ENCODE data around the gene CLCA4. TPM values are rescaled to one million over a fixed set of nuclear protein-coding genes. Genes with fewer than 3 reads are reported as not detected.

The CLCA4 gene
- total and polyA plus RNA-seq, 9 donors = 0.12 to 0.23 (median 0.22) TPM; not detected in 6

DNA sequence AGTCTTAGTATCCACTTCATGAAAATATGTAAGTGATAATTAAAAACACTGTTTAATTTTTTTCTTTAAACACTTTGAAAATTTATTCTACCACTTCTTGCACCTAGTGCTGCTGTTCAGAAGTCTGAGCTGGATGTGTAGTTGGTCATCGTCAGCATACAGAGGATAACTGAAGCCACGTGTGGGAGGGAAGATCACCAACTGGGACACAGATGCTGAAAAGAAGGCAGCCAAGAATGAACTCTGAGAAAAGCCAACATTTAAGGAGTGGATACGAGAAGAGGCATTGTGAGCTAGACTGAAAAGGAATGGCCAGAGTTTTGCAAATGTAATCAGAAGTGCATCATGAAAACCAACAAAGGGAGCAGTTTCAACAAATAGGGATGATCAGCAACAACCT, 24.6 kb upstream of the CLCA4 start:
- no peak overlapping the region for H3K4me3 ChIP-seq
- no peak overlapping the region for H3K27ac ChIP-seq
- WGBS, 3 donors = 7 to 19% (median 7%) methylated on average over 3 of the region's 3 CpGs
- H3K4me1 ChIP-seq (ENCODE audit: insufficient read depth) = no peaks in the 10 kb centered on the region
- no peak for TF ChIP-seq POLR2A (IDR thresholded peaks at IDR 0.05)
- TF ChIP-seq EP300 (IDR thresholded peaks at IDR 0.05) = no peak
- TF ChIP-seq, protein P1, sequence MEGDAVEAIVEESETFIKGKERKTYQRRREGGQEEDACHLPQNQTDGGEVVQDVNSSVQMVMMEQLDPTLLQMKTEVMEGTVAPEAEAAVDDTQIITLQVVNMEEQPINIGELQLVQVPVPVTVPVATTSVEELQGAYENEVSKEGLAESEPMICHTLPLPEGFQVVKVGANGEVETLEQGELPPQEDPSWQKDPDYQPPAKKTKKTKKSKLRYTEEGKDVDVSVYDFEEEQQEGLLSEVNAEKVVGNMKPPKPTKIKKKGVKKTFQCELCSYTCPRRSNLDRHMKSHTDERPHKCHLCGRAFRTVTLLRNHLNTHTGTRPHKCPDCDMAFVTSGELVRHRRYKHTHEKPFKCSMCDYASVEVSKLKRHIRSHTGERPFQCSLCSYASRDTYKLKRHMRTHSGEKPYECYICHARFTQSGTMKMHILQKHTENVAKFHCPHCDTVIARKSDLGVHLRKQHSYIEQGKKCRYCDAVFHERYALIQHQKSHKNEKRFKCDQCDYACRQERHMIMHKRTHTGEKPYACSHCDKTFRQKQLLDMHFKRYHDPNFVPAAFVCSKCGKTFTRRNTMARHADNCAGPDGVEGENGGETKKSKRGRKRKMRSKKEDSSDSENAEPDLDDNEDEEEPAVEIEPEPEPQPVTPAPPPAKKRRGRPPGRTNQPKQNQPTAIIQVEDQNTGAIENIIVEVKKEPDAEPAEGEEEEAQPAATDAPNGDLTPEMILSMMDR (IDR thresholded peaks at IDR 0.05) = no peak
- no peaks in the 10 kb centered on the region for H3K27me3 ChIP-seq
- no peaks in the 10 kb centered on the region for H3K9me3 ChIP-seq
- no peak for DNase-seq
- intact Hi-C loops (cut with DNase I) = no loop called here
- no peaks in the 10 kb centered on the region for H3K36me3 ChIP-seq

DNA sequence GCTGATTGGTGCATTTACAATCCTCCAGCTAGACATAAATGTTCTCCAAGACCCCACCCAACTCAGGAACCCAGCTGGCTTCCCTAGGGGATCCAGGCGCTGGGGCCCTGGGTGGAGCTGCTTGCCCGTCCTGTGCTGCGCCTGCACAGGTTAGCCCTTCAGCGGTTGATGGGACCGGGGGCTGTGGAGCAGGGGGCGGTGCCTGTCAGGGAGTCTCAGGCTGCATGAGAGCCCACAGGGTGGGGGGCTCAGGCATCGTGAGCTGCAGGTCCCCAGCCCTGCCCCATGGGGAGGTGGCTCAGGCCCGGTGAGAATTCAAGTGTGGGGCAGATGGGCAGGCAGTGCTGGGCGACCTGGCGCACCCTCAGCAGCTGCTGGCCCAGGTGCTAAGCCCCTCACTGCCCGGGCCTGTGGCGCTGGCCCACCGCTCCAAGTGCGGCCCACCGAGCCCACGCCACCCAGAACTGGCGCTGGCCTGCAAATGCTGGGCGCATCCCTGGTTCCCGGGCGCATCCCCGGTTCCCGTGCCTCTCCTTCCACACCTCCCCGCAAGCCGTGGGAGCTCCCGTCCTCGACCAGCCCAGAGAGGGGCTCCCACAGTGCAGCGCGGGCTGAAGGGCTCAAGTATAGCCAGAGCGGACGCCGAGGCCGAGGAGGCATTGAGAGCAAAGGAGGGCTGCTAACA, 23.1 kb upstream of the CLCA4 start:
- WGBS, 3 donors = 95 to 96% (median 96%) methylated on average over 30 to 32 of the region's 32 CpGs

DNA sequence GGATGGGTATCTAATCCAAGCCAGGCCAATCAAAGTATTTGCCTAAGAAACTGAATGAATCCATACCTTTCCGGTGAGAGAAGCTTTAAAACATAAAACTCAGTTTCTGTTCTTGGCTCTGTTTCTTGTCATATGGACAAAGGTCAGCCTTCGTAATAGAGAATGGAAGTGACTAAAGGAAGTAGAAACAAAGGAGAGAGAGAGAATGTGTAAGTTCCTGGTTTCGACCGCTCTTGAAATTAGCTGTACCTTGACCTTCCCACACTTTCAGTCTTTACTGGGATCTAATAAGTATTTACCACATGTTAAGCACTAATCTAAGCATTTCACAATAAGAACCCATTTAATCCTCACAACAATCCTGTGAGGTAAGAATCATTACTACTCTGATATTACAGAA, 19.6 kb upstream of the CLCA4 start:
- 68 to 85% (median 71%) methylated on average over 4 of the region's 4 CpGs for WGBS, 3 donors
- H3K9me3 ChIP-seq = no peaks in the 10 kb centered on the region
- H3K4me1 ChIP-seq (ENCODE audit: insufficient read depth) = no peaks in the 10 kb centered on the region
- no peak overlapping the region for H3K4me3 ChIP-seq
- no peak overlapping the region for H3K27ac ChIP-seq
- no peaks in the 10 kb centered on the region for H3K27me3 ChIP-seq
- no peak for TF ChIP-seq POLR2A (IDR thresholded peaks at IDR 0.05)
- TF ChIP-seq EP300 (IDR thresholded peaks at IDR 0.05) = no peak
- TF ChIP-seq, protein P1 (IDR thresholded peaks at IDR 0.05) = no peak
- no peak for DNase-seq
- H3K36me3 ChIP-seq = no peaks in the 10 kb centered on the region
- intact Hi-C loops (cut with DNase I) = no loop called here

More for the DNA sequence above, 23.1 kb upstream of the CLCA4 start:
- Histone ChIP-seq H3K4me3 (no peak overlapping the region), H3K9me3 (no peaks in the 10 kb centered on the region), H3K36me3 (no peaks in the 10 kb centered on the region), H3K27me3 (no peaks in the 10 kb centered on the region), H3K27ac (no peak overlapping the region), H3K4me1 (ENCODE audit: insufficient read depth) (no peaks in the 10 kb centered on the region)
- DNase-seq = no peak
- intact Hi-C loops (cut with DNase I) = no loop called here
- TF ChIP-seq, protein P1 (IDR thresholded peaks at IDR 0.05) = no peak
- TF ChIP-seq EP300 (IDR thresholded peaks at IDR 0.05) = no peak
- TF ChIP-seq POLR2A (IDR thresholded peaks at IDR 0.05) = no peak

DNA sequence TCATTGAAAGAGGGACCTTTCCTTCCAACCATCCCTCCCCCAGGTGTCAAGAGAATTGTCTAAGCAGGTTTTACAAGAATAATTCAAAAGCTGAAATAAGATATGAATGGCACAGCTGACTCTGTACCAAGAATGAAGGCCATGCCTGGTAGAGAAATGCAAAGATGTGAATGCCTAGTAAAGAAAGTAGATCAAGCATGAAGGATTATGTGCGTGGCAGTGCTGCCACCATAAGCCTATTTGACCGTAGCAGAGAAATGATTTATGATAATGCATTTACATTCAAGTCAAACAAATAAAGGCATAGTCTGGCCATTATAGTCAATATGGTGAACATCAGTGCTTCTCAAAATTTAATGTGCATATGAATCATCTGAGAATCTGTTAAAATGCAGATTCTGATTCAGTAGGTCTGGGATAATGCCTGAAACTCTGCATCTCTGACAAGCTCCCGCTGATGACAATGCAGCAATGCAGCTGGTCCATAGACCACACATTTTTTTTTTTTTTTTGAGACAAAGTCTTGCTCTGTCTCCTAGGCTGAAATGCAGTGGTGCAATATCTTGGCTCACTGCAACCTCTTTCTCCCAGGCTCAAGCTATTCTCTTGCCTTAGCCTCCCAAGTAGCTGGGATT, 16.6 kb upstream of the CLCA4 start:
- no peak for DNase-seq
- Histone ChIP-seq H3K9me3 (no peaks in the 10 kb centered on the region), H3K36me3 (no peaks in the 10 kb centered on the region), H3K27ac (no peak overlapping the region), H3K27me3 (no peaks in the 10 kb centered on the region), H3K4me3 (no peak overlapping the region), H3K4me1 (ENCODE audit: insufficient read depth) (no peaks in the 10 kb centered on the region)
- intact Hi-C loops (cut with DNase I) = no loop called here
- WGBS, 3 donors = 81 to 89% (median 86%) methylated on average over 3 of the region's 3 CpGs
- TF ChIP-seq EP300 (IDR thresholded peaks at IDR 0.05) (no peak), POLR2A (IDR thresholded peaks at IDR 0.05) (no peak)
- TF ChIP-seq, protein P1 (IDR thresholded peaks at IDR 0.05) = no peak

Measured in ovary (tissue), 9 donors.